Measurements from ENCODE around the gene EBPL. TPM values are rescaled to one million over a fixed set of nuclear protein-coding genes. Genes with fewer than 3 reads are reported as not detected.

The EBPL gene
- total RNA-seq, 2 donors from 2014 or later: 30.7 to 72.1 TPM

DNA sequence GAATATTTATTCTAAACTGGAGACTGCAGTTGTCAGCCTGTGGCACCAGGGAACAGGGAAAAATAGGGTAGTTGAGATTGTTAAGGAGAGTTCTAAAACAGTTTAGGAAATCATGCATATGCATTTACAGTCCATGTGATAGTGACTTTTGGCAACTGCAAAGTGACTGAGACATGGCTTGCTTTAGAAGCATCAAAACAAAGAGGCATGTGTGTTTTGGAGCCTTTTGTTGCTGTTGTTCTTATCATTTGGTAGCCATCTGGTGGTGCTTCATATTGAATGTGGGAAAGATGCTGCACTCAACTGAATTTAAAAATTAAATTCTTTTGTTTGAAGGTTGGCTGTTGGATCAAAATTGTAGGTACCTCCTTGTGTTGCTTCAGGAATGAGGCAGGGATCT is 10.2 kb upstream of the EBPL start:
- DNase-seq: no peak
- Histone ChIP-seq H3K9me3 (no peaks in the 10 kb centered on the region), H3K4me3 (no peak overlapping the region), H3K36me3 (replicated peaks in 1 of 2; ENCODE audit: insufficient read depth in 1 of 2, low read depth in 2 of 2) (peaks cover 13 to 18% of the 10 kb centered on the region in 2 donors), H3K27me3 (no peaks in the 10 kb centered on the region), H3K27ac (no peak overlapping the region), H3K4me1 (no peaks in the 10 kb centered on the region)
- TF ChIP-seq POLR2A (IDR thresholded peaks at IDR 0.05): no peak
- TF ChIP-seq, protein P1, sequence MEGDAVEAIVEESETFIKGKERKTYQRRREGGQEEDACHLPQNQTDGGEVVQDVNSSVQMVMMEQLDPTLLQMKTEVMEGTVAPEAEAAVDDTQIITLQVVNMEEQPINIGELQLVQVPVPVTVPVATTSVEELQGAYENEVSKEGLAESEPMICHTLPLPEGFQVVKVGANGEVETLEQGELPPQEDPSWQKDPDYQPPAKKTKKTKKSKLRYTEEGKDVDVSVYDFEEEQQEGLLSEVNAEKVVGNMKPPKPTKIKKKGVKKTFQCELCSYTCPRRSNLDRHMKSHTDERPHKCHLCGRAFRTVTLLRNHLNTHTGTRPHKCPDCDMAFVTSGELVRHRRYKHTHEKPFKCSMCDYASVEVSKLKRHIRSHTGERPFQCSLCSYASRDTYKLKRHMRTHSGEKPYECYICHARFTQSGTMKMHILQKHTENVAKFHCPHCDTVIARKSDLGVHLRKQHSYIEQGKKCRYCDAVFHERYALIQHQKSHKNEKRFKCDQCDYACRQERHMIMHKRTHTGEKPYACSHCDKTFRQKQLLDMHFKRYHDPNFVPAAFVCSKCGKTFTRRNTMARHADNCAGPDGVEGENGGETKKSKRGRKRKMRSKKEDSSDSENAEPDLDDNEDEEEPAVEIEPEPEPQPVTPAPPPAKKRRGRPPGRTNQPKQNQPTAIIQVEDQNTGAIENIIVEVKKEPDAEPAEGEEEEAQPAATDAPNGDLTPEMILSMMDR (IDR thresholded peaks at IDR 0.05): no peak
- ATAC-seq: no peak
- intact Hi-C loops (cut with DNase I): no loop called here

DNA sequence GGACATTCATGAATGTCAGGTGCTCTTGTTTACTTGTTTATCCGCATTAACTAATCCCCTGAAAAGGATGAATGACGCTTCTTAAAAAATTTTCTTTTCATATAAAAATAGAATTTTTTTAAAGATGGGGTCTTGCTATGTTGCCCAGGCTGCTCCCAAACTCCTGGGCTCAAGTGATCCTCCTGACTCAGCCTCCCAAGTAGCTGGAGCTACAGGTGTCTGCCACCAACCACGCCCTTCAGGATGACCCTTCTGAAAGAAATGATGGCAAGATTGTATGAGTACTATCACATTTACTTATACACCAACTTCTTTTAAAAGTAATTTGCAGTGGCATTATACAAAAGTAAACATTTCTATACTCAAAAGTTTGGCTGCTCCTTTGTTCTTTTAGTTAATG is 6.2 kb upstream of the EBPL start:
- 97 to 99% methylated on average over 3 of the region's 3 CpGs for WGBS, 2 donors
- H3K27me3 ChIP-seq: no peaks in the 10 kb centered on the region
- H3K9me3 ChIP-seq: no peaks in the 10 kb centered on the region
- H3K4me3 ChIP-seq: no peak overlapping the region
- no peak for DNase-seq
- H3K36me3 ChIP-seq (replicated peaks in 1 of 2; ENCODE audit: insufficient read depth in 1 of 2, low read depth in 2 of 2): peaks cover 12 to 13% of the 10 kb centered on the region in 2 donors
- TF ChIP-seq POLR2A (IDR thresholded peaks at IDR 0.05): no peak
- TF ChIP-seq, protein P1 (IDR thresholded peaks at IDR 0.05): no peak
- ATAC-seq: no peak
- H3K27ac ChIP-seq: no peak overlapping the region
- intact Hi-C loops (cut with DNase I): no loop called here
- no peaks in the 10 kb centered on the region for H3K4me1 ChIP-seq

- intact Hi-C loops (cut with DNase I): no loop called here
- no peak overlapping the region for H3K27ac ChIP-seq
- no peaks in the 10 kb centered on the region for H3K9me3 ChIP-seq
- TF ChIP-seq, protein P1 (IDR thresholded peaks at IDR 0.05): no peak
- TF ChIP-seq POLR2A (IDR thresholded peaks at IDR 0.05): no peak
- no peaks in the 10 kb centered on the region for H3K36me3 ChIP-seq (replicated peaks in 1 of 2; ENCODE audit: insufficient read depth in 1 of 2, low read depth in 2 of 2)
- H3K4me1 ChIP-seq: peaks cover 8% of the 10 kb centered on the region
- ATAC-seq (no peak), DNase-seq (no peak)
- no peak overlapping the region for H3K4me3 ChIP-seq
- 68 to 83% methylated on average over 1 of the region's 1 CpG for WGBS, 2 donors
- no peaks in the 10 kb centered on the region for H3K27me3 ChIP-seq
Observed at GRCh38 chr13:49694446-49694845, 3.2 kb upstream of the EBPL start.

DNA sequence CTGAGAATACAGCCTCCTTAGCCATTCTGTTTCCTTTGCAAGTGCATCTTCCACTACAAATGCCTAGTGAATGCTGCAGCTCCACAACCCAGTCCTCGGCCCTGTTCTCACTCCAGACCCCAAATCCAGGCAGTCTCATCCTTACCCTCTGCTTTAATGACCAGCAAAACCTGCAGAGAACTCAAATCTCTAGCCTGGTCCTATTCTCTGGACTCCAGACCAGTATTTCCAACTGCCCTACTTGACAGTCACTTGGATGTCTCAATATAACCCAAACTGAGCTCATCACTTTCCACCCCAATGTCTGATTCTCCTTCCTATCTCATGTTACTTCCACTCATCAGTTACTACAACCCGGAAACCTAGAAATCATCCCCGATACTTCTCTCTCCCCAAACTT is 2.6 kb upstream of the EBPL start:
- Histone ChIP-seq H3K9me3 (no peaks in the 10 kb centered on the region), H3K4me1 (peaks cover 14% of the 10 kb centered on the region), H3K27ac (no peak overlapping the region), H3K27me3 (no peaks in the 10 kb centered on the region), H3K4me3 (no peak overlapping the region), H3K36me3 (replicated peaks in 1 of 2; ENCODE audit: insufficient read depth in 1 of 2, low read depth in 2 of 2) (no peaks in the 10 kb centered on the region)
- intact Hi-C loops (cut with DNase I): no loop called here
- ATAC-seq (no peak), DNase-seq (no peak)
- TF ChIP-seq, protein P1 (IDR thresholded peaks at IDR 0.05): no peak
- TF ChIP-seq POLR2A (IDR thresholded peaks at IDR 0.05): no peak
- WGBS, 2 donors: 82 to 84% methylated on average over 3 of the region's 3 CpGs

DNA sequence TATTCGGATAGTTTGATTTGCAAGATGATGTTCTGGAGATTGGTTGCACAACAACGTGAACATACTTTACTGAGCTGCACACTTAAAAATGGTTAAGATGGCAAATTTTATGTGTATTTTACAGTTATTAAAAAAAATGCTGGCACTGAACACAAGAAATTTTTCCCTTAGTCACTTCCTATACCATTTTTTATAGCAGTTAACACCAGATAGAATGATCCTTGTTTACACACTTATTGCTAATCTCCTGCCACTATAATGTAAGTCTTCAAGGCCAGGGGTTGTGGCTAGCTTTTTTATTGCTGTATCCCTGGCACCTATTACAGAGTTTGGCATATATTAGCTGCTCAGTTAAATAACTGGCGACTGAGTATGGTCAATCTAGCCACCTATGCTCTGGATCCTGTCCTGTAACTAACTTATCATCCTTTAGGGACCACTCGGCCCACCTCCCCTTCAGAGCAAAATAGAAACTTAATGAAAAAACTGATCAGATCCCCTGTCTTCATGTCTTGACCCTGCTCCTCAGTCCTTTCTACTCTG is 2.0 kb upstream of the EBPL start:
- H3K9me3 ChIP-seq: no peaks in the 10 kb centered on the region
- H3K4me3 ChIP-seq: no peak overlapping the region
- intact Hi-C loops (cut with DNase I): no loop called here
- H3K27ac ChIP-seq: no peak overlapping the region
- 64 to 73% methylated on average over 4 of the region's 4 CpGs for WGBS, 2 donors
- H3K27me3 ChIP-seq: no peaks in the 10 kb centered on the region
- ATAC-seq (no peak), DNase-seq (no peak)
- H3K36me3 ChIP-seq (replicated peaks in 1 of 2; ENCODE audit: insufficient read depth in 1 of 2, low read depth in 2 of 2): no peaks in the 10 kb centered on the region
- peaks cover 17% of the 10 kb centered on the region for H3K4me1 ChIP-seq
- TF ChIP-seq POLR2A (IDR thresholded peaks at IDR 0.05): no peak
- TF ChIP-seq, protein P1 (IDR thresholded peaks at IDR 0.05): no peak
